NOMO-1 treated with DMSO at 0.1 percent for 48 hours (cell line): Measurements from ENCODE around the gene DNAH17.
A peak's percentile ranks its signal among the peaks of the same experiment; 100 is the strongest.

ENCODE experiments used
- DNase-seq: peaks from one replicate; lab custom pipeline; 2025; ENCODE audit not compliant: unreplicated experiment; lab: John Stamatoyannopoulos, UW

DNAH17 gene

GRCh38 chr17:78605429-78605828, 28.2 kb upstream of the DNAH17 start:
- DNase-seq: no peak

- DNase-seq: no peak
These were observed 25.1 kb upstream of the DNAH17 start for GRCh38 chr17:78602246-78602645.

GRCh38 chr17:78601577-78602190, 24.5 kb upstream of the DNAH17 start:
- DNase-seq: no peak

GRCh38 chr17:78600181-78600721, 23.1 kb upstream of the DNAH17 start:
- DNase-seq: no peak

- DNase-seq: no peak
These were observed 22.2 kb upstream of the DNAH17 start for GRCh38 chr17:78599419-78599818.

- peak; percentile 2 for DNase-seq
These were observed 20.8 kb upstream of the DNAH17 start for GRCh38 chr17:78598013-78598471.

GRCh38 chr17:78596871-78597764, 19.9 kb upstream of the DNAH17 start:
- no peak for DNase-seq

GRCh38 chr17:78595135-78595810, 18.1 kb upstream of the DNAH17 start:
- no peak for DNase-seq

GRCh38 chr17:78592991-78593329, 15.8 kb upstream of the DNAH17 start:
- no peak for DNase-seq

GRCh38 chr17:78591263-78591671, 14.1 kb upstream of the DNAH17 start:
- DNase-seq: no peak

- DNase-seq: no peak
These were observed 12.7 kb upstream of the DNAH17 start for GRCh38 chr17:78589885-78590284.

- no peak for DNase-seq
These were observed 12.0 kb upstream of the DNAH17 start for GRCh38 chr17:78589031-78589675.

GRCh38 chr17:78588258-78589030, 11.2 kb upstream of the DNAH17 start:
- no peak for DNase-seq

- no peak for DNase-seq
These were observed 7.9 kb upstream of the DNAH17 start for GRCh38 chr17:78585006-78585630.

- DNase-seq: no peak
These were observed 5.9 kb upstream of the DNAH17 start for GRCh38 chr17:78583091-78583490.

GRCh38 chr17:78581304-78581703, 4.1 kb upstream of the DNAH17 start:
- DNase-seq: no peak

GRCh38 chr17:78580277-78580804, 3.1 kb upstream of the DNAH17 start:
- no peak for DNase-seq

GRCh38 chr17:78576389-78577112, 645 bp downstream of the DNAH17 start:
- DNase-seq: no peak

- DNase-seq: no peak
These were observed 1.3 kb downstream of the DNAH17 start for GRCh38 chr17:78575899-78576298.
